ENCODE data around the gene OGG1.
A peak's percentile ranks its signal among the peaks of the same experiment; 100 is the strongest.

Gene OGG1

GRCh38 chr3:9792405-9793160, 42.8 kb downstream of the OGG1 start, which contains the start of the genes ARPC4 and TADA3:
Gene ARPC4, plus strand, starts transcription at chr3:9793082. Its CDS starts 40 bp downstream, at chr3:9793122.
Gene TADA3, minus strand, starts transcription at chr3:9792473. Its CDS starts 1,007 bp downstream, at chr3:9791466.
- Histone ChIP-seq H3K4me2 (ENCODE audit: low read length, poor library complexity, severe bottlenecking) (peak within 1 kb of the TSS; percentile 69), H3K9ac (ENCODE audit: low read length) (peak within 1 kb of the TSS; percentile 99), H3K14ac (ENCODE audit: low read length in 2 of 2) (peak within 1 kb of the TSS in 1 of 2 experiments; percentile 23), H3K4me1 (ENCODE audit: control insufficient read depth, insufficient read depth, low read depth, low read length) (peaks cover 8% of the 10 kb centered on the region), H3K9me3 (ENCODE audit: control insufficient read depth, low read length) (no peaks in the 10 kb centered on the region), H3K27me3 (ENCODE audit: control insufficient read depth in 1 of 2, insufficient read depth in 1 of 2, low read length in 2 of 2) (no peaks in the 10 kb centered on the region), H4K91ac (ENCODE audit: low read length) (peak within 1 kb of the TSS; percentile 72), H3K79me1 (replicated peaks; ENCODE audit: low read length, poor library complexity, severe bottlenecking) (peaks cover 19% of the 10 kb centered on the region), H3K23ac (ENCODE audit: low read length in 2 of 2) (no peak within 1 kb of the TSS), H4K8ac (ENCODE audit: low read length) (peak within 1 kb of the TSS; percentile 84), H3K18ac (ENCODE audit: low read depth in 1 of 2, low read length in 2 of 2) (peak within 1 kb of the TSS; percentile 74 to 88), H2BK12ac (ENCODE audit: low read length in 2 of 2) (no peak within 1 kb of the TSS), H3K27ac (ENCODE audit: low read length, poor library complexity, severe bottlenecking) (peak within 1 kb of the TSS; percentile 96), H2AFZ (ENCODE audit: low read depth, low read length) (no peak within 1 kb of the TSS), H2BK15ac (ENCODE audit: low read depth, poor library complexity, severe bottlenecking) (peak within 1 kb of the TSS; percentile 96), H3K4me3 (ENCODE audit: insufficient read depth in 1 of 2, low read depth in 1 of 2, low read length in 2 of 2) (peak within 1 kb of the TSS; percentile 83 to 96), H2AK5ac (ENCODE audit: low read length, severe bottlenecking) (peak within 1 kb of the TSS; percentile 88), H2BK5ac (ENCODE audit: low read depth, low read length, poor library complexity, severe bottlenecking) (peak within 1 kb of the TSS; percentile 98), H3K4ac (ENCODE audit: low read depth in 1 of 2, low read length in 2 of 2) (peak within 1 kb of the TSS; percentile 75 to 93), H2BK120ac (ENCODE audit: low read depth, low read length) (peak within 1 kb of the TSS; percentile 98), H3K36me3 (ENCODE audit: control insufficient read depth in 1 of 2, insufficient read depth in 2 of 2, low read depth in 1 of 2, low read length in 2 of 2) (peaks cover 31 to 50% of the 10 kb centered on the region in 2 experiments)
- 1% methylated on average over 61 of the region's 65 CpGs for WGBS
- peak; percentile 98 for DNase-seq

- H3K18ac ChIP-seq (ENCODE audit: low read depth in 1 of 2, low read length in 2 of 2): peak overlapping the region; percentile 47 to 70
- H2AK5ac ChIP-seq (ENCODE audit: low read length, severe bottlenecking): peak overlapping the region; percentile 27
- peak overlapping the region; percentile 75 for H3K27ac ChIP-seq (ENCODE audit: low read length, poor library complexity, severe bottlenecking)
- H3K4me3 ChIP-seq (ENCODE audit: insufficient read depth in 1 of 2, low read depth in 1 of 2, low read length in 2 of 2): peak overlapping the region; percentile 83 to 96
- peak overlapping the region; percentile 99 for H3K9ac ChIP-seq (ENCODE audit: low read length)
- peaks cover 9% of the 10 kb centered on the region for H3K4me1 ChIP-seq (ENCODE audit: control insufficient read depth, insufficient read depth, low read depth, low read length)
- H3K79me1 ChIP-seq (replicated peaks; ENCODE audit: low read length, poor library complexity, severe bottlenecking): peaks cover 20% of the 10 kb centered on the region
- peak overlapping the region; percentile 84 for H4K8ac ChIP-seq (ENCODE audit: low read length)
- 2% methylated on average over 21 of the region's 23 CpGs for WGBS
- peak overlapping the region; percentile 61 to 72 for H3K4ac ChIP-seq (ENCODE audit: low read depth in 1 of 2, low read length in 2 of 2)
- H4K91ac ChIP-seq (ENCODE audit: low read length): peak overlapping the region; percentile 72
- H2BK120ac ChIP-seq (ENCODE audit: low read depth, low read length): peak overlapping the region; percentile 98
- no peaks in the 10 kb centered on the region for H3K27me3 ChIP-seq (ENCODE audit: control insufficient read depth in 1 of 2, insufficient read depth in 1 of 2, low read length in 2 of 2)
- H3K4me2 ChIP-seq (ENCODE audit: low read length, poor library complexity, severe bottlenecking): peak overlapping the region; percentile 65
- no peak overlapping the region for H2AFZ ChIP-seq (ENCODE audit: low read depth, low read length)
- H3K9me3 ChIP-seq (ENCODE audit: control insufficient read depth, low read length): no peaks in the 10 kb centered on the region
- H3K23ac ChIP-seq (ENCODE audit: low read length in 2 of 2): no peak overlapping the region
- no peak overlapping the region for H2BK12ac ChIP-seq (ENCODE audit: low read length in 2 of 2)
- peak; percentile 75 for DNase-seq
- H3K36me3 ChIP-seq (ENCODE audit: control insufficient read depth in 1 of 2, insufficient read depth in 2 of 2, low read depth in 1 of 2, low read length in 2 of 2): peaks cover 31 to 53% of the 10 kb centered on the region in 2 experiments
- H3K14ac ChIP-seq (ENCODE audit: low read length in 2 of 2): no peak overlapping the region
- H2BK15ac ChIP-seq (ENCODE audit: low read depth, poor library complexity, severe bottlenecking): peak overlapping the region; percentile 4
- peak overlapping the region; percentile 86 for H2BK5ac ChIP-seq (ENCODE audit: low read depth, low read length, poor library complexity, severe bottlenecking)
These were observed 43.5 kb downstream of the OGG1 start for GRCh38 chr3:9793161-9793781.

- Histone ChIP-seq H3K4me2 (ENCODE audit: low read length, poor library complexity, severe bottlenecking) (no peak overlapping the region), H2BK5ac (ENCODE audit: low read depth, low read length, poor library complexity, severe bottlenecking) (no peak overlapping the region), H3K27ac (ENCODE audit: low read length, poor library complexity, severe bottlenecking) (no peak overlapping the region), H2AK5ac (ENCODE audit: low read length, severe bottlenecking) (no peak overlapping the region), H3K23ac (ENCODE audit: low read length in 2 of 2) (no peak overlapping the region), H3K14ac (ENCODE audit: low read length in 2 of 2) (no peak overlapping the region), H3K18ac (ENCODE audit: low read depth in 1 of 2, low read length in 2 of 2) (no peak overlapping the region), H3K79me1 (replicated peaks; ENCODE audit: low read length, poor library complexity, severe bottlenecking) (peaks cover 19% of the 10 kb centered on the region), H3K9me3 (ENCODE audit: control insufficient read depth, low read length) (no peaks in the 10 kb centered on the region), H3K9ac (ENCODE audit: low read length) (peak overlapping the region; percentile 99), H2AFZ (ENCODE audit: low read depth, low read length) (no peak overlapping the region), H2BK120ac (ENCODE audit: low read depth, low read length) (no peak overlapping the region), H3K4me1 (ENCODE audit: control insufficient read depth, insufficient read depth, low read depth, low read length) (peaks cover 9% of the 10 kb centered on the region), H3K27me3 (ENCODE audit: control insufficient read depth in 1 of 2, insufficient read depth in 1 of 2, low read length in 2 of 2) (no peaks in the 10 kb centered on the region), H3K36me3 (ENCODE audit: control insufficient read depth in 1 of 2, insufficient read depth in 2 of 2, low read depth in 1 of 2, low read length in 2 of 2) (peaks cover 30 to 57% of the 10 kb centered on the region in 2 experiments), H4K8ac (ENCODE audit: low read length) (no peak overlapping the region), H3K4me3 (ENCODE audit: insufficient read depth in 1 of 2, low read depth in 1 of 2, low read length in 2 of 2) (peak overlapping the region in 1 of 2 experiments; percentile 96), H3K4ac (ENCODE audit: low read depth in 1 of 2, low read length in 2 of 2) (no peak overlapping the region), H2BK12ac (ENCODE audit: low read length in 2 of 2) (no peak overlapping the region), H2BK15ac (ENCODE audit: low read depth, poor library complexity, severe bottlenecking) (no peak overlapping the region), H4K91ac (ENCODE audit: low read length) (no peak overlapping the region)
- 96% methylated on average over 10 of the region's 11 CpGs for WGBS
- no peak for DNase-seq
These were observed 44.6 kb downstream of the OGG1 start for GRCh38 chr3:9794400-9794799.

DNA sequence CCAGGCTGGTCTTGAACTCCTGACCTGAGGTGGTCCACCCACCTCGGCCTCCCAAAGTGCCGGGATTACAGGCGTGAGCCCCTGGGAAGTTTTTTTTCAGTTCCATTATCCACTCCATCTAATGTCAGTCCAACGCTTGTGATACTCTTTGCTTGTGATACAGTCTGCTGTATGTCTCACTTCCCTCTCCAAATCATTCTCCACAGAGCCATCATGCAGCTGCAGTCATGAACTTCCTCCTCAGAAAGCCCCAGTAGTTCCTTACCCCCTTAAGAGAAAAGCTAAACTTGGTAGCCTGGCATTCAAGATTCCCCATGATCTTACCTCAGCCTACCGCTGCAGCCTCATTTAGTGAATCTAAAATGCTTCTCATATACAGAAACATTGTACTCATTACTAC, 45.5 kb downstream of the OGG1 start:
- Histone ChIP-seq H2BK5ac (ENCODE audit: low read depth, low read length, poor library complexity, severe bottlenecking) (no peak overlapping the region), H3K4me1 (ENCODE audit: control insufficient read depth, insufficient read depth, low read depth, low read length) (peaks cover 9% of the 10 kb centered on the region), H4K8ac (ENCODE audit: low read length) (no peak overlapping the region), H3K4ac (ENCODE audit: low read depth in 1 of 2, low read length in 2 of 2) (no peak overlapping the region), H3K18ac (ENCODE audit: low read depth in 1 of 2, low read length in 2 of 2) (no peak overlapping the region), H2AFZ (ENCODE audit: low read depth, low read length) (no peak overlapping the region), H3K27me3 (ENCODE audit: control insufficient read depth in 1 of 2, insufficient read depth in 1 of 2, low read length in 2 of 2) (no peaks in the 10 kb centered on the region), H3K79me1 (replicated peaks; ENCODE audit: low read length, poor library complexity, severe bottlenecking) (peaks cover 20% of the 10 kb centered on the region), H2BK120ac (ENCODE audit: low read depth, low read length) (no peak overlapping the region), H2AK5ac (ENCODE audit: low read length, severe bottlenecking) (no peak overlapping the region), H3K4me3 (ENCODE audit: insufficient read depth in 1 of 2, low read depth in 1 of 2, low read length in 2 of 2) (no peak overlapping the region), H3K36me3 (ENCODE audit: control insufficient read depth in 1 of 2, insufficient read depth in 2 of 2, low read depth in 1 of 2, low read length in 2 of 2) (peaks cover 33 to 57% of the 10 kb centered on the region in 2 experiments), H2BK12ac (ENCODE audit: low read length in 2 of 2) (no peak overlapping the region), H3K27ac (ENCODE audit: low read length, poor library complexity, severe bottlenecking) (no peak overlapping the region), H3K14ac (ENCODE audit: low read length in 2 of 2) (no peak overlapping the region), H2BK15ac (ENCODE audit: low read depth, poor library complexity, severe bottlenecking) (no peak overlapping the region), H3K9ac (ENCODE audit: low read length) (no peak overlapping the region), H4K91ac (ENCODE audit: low read length) (no peak overlapping the region), H3K9me3 (ENCODE audit: control insufficient read depth, low read length) (no peaks in the 10 kb centered on the region), H3K4me2 (ENCODE audit: low read length, poor library complexity, severe bottlenecking) (no peak overlapping the region), H3K23ac (ENCODE audit: low read length in 2 of 2) (no peak overlapping the region)
- 95% methylated on average over 5 of the region's 5 CpGs for WGBS
- DNase-seq: no peak
